Brain microvascular endothelial cell (primary cell): ENCODE measurements around the gene XRRA1.

Source experiments
- DNase-seq: peaks from one replicate; pipeline ENCODE4 v3.0.0-alpha.2; 2020
- H3K27ac ChIP-seq: fragments of 250-450 bp; sonication (Bioruptor Pico); 2 replicates; pipeline ENCODE4 v1.5.1; 2020; ENCODE audit warnings: mild to moderate bottlenecking, moderate library complexity
- H3K27me3 ChIP-seq: fragments of 250-450 bp; sonication (Bioruptor Pico); replicated peaks from 2 replicates; pipeline ENCODE4 v1.5.1; 2020; ENCODE audit warnings: mild to moderate bottlenecking
- H3K36me3 ChIP-seq: fragments of 250-450 bp; sonication (Bioruptor Pico); replicated peaks from 2 replicates; pipeline ENCODE4 v1.5.1; 2020; ENCODE audit warnings: mild to moderate bottlenecking
- H3K4me3 ChIP-seq: 2 replicates; pipeline ENCODE4 v1.5.1; 2011; ENCODE audit warnings: low read depth, mild to moderate bottlenecking, control low read depth, low read length, moderate library complexity
- CTCF ChIP-seq: IDR thresholded peaks from 2 replicates; pipeline ENCODE4 v1.5.1; 2011; ENCODE audit warnings: low read depth, mild to moderate bottlenecking, moderate library complexity, low read length, control low read depth, inconsistent platforms; ENCODE audit errors: missing control alignments
- in situ Hi-C: cut with HindIII; loops from 2 replicates; pipeline ENCODE4 v1.10.0; 2017; ENCODE audit warnings: low sequenced_read_pairs, low pct_ligation_motif_present

The XRRA1 gene

GRCh38 chr11:74988541-74989259 lies 39.8 kb upstream of the XRRA1 start, which contains the start of gene NEU3:
NEU3 (plus strand) TSS chr11:74988933; CDS start chr11:74989061, 128 bp downstream.
- Histone ChIP-seq H3K36me3 (no peaks in the 10 kb centered on the region), H3K4me3 (peak within 1 kb of the TSS; percentile 76), H3K27ac (peak within 1 kb of the TSS; percentile 25), H3K27me3 (no peaks in the 10 kb centered on the region)
- peak; percentile 57 for DNase-seq
- in situ Hi-C loops = no loop called here
- TF ChIP-seq CTCF = no peak

GRCh38 chr11:74984730-74985129 lies 35.8 kb upstream of the XRRA1 start:
- Histone ChIP-seq H3K4me3 (no peak overlapping the region), H3K27ac (no peak overlapping the region), H3K36me3 (peaks cover 8% of the 10 kb centered on the region), H3K27me3 (no peaks in the 10 kb centered on the region)
- DNase-seq = no peak
- in situ Hi-C loops = no loop called here
- no peak for TF ChIP-seq CTCF

- H3K36me3 ChIP-seq = peaks cover 13% of the 10 kb centered on the region
- in situ Hi-C loops = no loop called here
Observed at GRCh38 chr11:74984070-74984469, 35.2 kb upstream of the XRRA1 start.

GRCh38 chr11:74981888-74982287 lies 33.0 kb upstream of the XRRA1 start:
- no peak overlapping the region for H3K27ac ChIP-seq
- in situ Hi-C loops = no loop called here
- peaks cover 27% of the 10 kb centered on the region for H3K36me3 ChIP-seq
- DNase-seq = no peak
- no peak overlapping the region for H3K4me3 ChIP-seq
- no peak for TF ChIP-seq CTCF
- no peaks in the 10 kb centered on the region for H3K27me3 ChIP-seq

More at GRCh38 chr11:74984070-74984469, 35.2 kb upstream of the XRRA1 start:
- no peak overlapping the region for H3K4me3 ChIP-seq
- no peak overlapping the region for H3K27ac ChIP-seq
- DNase-seq = no peak
- H3K27me3 ChIP-seq = no peaks in the 10 kb centered on the region
- no peak for TF ChIP-seq CTCF

- Histone ChIP-seq H3K36me3 (peaks cover 32% of the 10 kb centered on the region), H3K4me3 (no peak overlapping the region), H3K27me3 (no peaks in the 10 kb centered on the region), H3K27ac (no peak overlapping the region)
- in situ Hi-C loops = no loop called here
- TF ChIP-seq CTCF = no peak
- no peak for DNase-seq
Observed at GRCh38 chr11:74980634-74981033, 31.7 kb upstream of the XRRA1 start.

- no peak for TF ChIP-seq CTCF
- no peaks in the 10 kb centered on the region for H3K27me3 ChIP-seq
- no peak overlapping the region for H3K27ac ChIP-seq
- no peak for DNase-seq
- in situ Hi-C loops = no loop called here
- no peak overlapping the region for H3K4me3 ChIP-seq
- H3K36me3 ChIP-seq = peaks cover 44% of the 10 kb centered on the region
Observed at GRCh38 chr11:74978041-74978440, 29.1 kb upstream of the XRRA1 start.
